Measurements from ENCODE around the gene ACSM6. TPM values are rescaled to one million over a fixed set of nuclear protein-coding genes. Genes with fewer than 3 reads are reported as not detected.
A peak's percentile ranks its signal among the peaks of the same experiment; 100 is the strongest.

The ACSM6 gene
- total RNA-seq, 1 experiment from 2014 or later, result not detected

DNA sequence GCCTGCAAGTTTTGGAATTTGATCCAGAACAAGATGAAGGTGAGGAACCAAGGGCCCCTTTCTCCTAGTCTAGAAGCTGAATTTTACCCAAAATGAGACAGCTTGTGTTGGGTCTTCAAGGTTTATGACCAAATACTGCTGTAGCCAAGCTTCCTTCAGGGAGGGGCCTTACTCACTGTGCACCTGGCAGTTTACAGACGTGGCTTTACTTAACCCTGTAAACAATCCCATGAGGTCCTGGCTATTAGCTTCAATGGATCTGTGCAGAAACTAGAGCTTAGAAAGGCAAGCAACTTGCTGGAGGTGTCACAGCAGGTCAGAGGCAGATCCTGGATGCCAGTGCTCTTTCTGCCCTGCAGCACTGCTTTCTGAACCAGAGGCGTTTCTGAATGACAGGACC lies 50.1 kb downstream of the ACSM6 start:
- BruUV-seq (replicated peaks), result no TSS peak
- no peaks in the 10 kb centered on the region for H3K27me3 Mint-ChIP-seq (ENCODE audit: unreplicated experiment)
- CTCF ChIA-PET, result interaction anchor here (0.6 to 1.5 kb wide), 2 partner anchors 118 to 282 kb away, joined by 3 to 4 read pairs; no protein-coding TSS in a partner anchor
- H3K4me3 Mint-ChIP-seq (ENCODE audit: low read depth, unreplicated experiment), result no peak overlapping the region
- intact Hi-C loops (cut with micrococcal nuclease; ENCODE audit: unreplicated experiment), result loop anchor here (10.0 kb wide), 1 partner anchor 109 kb away; no protein-coding TSS in a partner anchor
- TF ChIP-seq, protein P1, sequence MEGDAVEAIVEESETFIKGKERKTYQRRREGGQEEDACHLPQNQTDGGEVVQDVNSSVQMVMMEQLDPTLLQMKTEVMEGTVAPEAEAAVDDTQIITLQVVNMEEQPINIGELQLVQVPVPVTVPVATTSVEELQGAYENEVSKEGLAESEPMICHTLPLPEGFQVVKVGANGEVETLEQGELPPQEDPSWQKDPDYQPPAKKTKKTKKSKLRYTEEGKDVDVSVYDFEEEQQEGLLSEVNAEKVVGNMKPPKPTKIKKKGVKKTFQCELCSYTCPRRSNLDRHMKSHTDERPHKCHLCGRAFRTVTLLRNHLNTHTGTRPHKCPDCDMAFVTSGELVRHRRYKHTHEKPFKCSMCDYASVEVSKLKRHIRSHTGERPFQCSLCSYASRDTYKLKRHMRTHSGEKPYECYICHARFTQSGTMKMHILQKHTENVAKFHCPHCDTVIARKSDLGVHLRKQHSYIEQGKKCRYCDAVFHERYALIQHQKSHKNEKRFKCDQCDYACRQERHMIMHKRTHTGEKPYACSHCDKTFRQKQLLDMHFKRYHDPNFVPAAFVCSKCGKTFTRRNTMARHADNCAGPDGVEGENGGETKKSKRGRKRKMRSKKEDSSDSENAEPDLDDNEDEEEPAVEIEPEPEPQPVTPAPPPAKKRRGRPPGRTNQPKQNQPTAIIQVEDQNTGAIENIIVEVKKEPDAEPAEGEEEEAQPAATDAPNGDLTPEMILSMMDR (IDR thresholded peaks at IDR 0.05; ENCODE audit: unreplicated experiment), result no peak
- peaks cover 27% of the 10 kb centered on the region for H3K4me1 Mint-ChIP-seq (ENCODE audit: low read depth, unreplicated experiment)
- no peaks in the 10 kb centered on the region for H3K9me3 Mint-ChIP-seq (ENCODE audit: low read depth, unreplicated experiment)
- DNase-seq, result no peak
- H3K27ac Mint-ChIP-seq (ENCODE audit: unreplicated experiment), result no peak overlapping the region
- H3K36me3 Mint-ChIP-seq (ENCODE audit: insufficient read depth, unreplicated experiment), result peaks cover 3% of the 10 kb centered on the region

DNA sequence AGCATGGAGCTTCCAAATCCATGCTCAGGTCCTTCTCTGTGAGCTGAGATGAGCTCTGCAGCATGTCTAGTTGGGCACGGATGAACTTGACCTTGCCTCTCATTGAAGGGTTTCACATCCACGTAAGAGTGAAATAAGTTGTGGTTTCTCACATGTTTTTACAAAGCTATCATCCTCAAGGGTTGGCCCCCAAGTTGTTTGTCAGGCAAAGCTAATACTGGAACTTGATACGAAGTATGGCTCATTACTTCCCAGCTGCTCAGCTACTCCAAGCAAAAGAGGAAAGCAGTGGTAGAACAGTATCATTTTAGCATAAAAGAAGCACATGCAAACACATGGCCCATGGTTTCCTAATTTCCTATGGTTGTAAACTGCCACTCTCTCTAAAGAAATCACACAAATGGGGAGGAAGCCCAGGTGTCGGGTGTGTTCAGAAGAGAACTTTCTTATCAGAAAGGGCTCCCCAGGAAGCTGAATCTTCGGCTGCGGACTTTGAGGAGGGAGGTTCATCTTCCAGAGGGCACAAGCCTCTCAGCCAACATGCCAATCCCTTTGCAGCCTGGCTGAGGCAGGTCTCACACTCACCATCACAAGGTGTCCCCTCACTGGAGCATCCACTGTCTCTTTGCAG lies 51.5 kb downstream of the ACSM6 start:
- Mint-ChIP-seq H3K4me1 (ENCODE audit: low read depth, unreplicated experiment) (peaks cover 35% of the 10 kb centered on the region), H3K27me3 (ENCODE audit: unreplicated experiment) (no peaks in the 10 kb centered on the region), H3K9me3 (ENCODE audit: low read depth, unreplicated experiment) (no peaks in the 10 kb centered on the region), H3K4me3 (ENCODE audit: low read depth, unreplicated experiment) (no peak overlapping the region), H3K27ac (ENCODE audit: unreplicated experiment) (no peak overlapping the region), H3K36me3 (ENCODE audit: insufficient read depth, unreplicated experiment) (peaks cover 3% of the 10 kb centered on the region)
- intact Hi-C loops (cut with micrococcal nuclease; ENCODE audit: unreplicated experiment), result loop anchor here (1.0 to 10.0 kb wide), 5 partner anchors 62 to 618 kb away; no protein-coding TSS in a partner anchor
- TF ChIP-seq, protein P1 (IDR thresholded peaks at IDR 0.05; ENCODE audit: unreplicated experiment), result no peak
- no TSS peak for BruUV-seq (replicated peaks)
- CTCF ChIA-PET, result interaction anchor here (1.7 to 2.9 kb wide), 2 partner anchors 19 to 119 kb away, joined by 8 to 38 read pairs; no protein-coding TSS in a partner anchor
- no peak for DNase-seq

DNA sequence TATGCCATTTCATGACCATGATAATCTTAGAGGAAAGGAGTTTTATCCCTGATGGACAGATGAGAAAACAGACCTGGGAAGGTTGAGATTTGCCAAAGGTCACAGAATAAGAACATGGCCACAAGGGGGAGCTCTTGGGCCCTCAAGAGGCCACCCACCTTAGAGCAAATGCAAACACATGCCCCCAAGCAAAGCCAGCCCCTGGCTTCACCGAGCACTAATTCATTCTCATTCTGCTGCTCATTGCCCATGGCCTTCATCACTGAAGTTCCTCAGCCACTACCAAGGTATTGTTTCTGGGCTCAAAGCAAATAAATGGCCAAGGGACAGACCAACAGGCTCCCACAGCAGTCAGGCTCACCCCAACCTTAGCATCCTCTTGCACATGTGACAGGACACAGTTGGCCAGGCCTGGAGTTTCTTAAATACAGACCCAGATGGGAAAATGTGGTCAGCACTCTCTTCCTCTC lies 52.6 kb downstream of the ACSM6 start:
- no peak overlapping the region for H3K4me3 Mint-ChIP-seq (ENCODE audit: low read depth, unreplicated experiment)
- no TSS peak for BruUV-seq (replicated peaks)
- H3K27me3 Mint-ChIP-seq (ENCODE audit: unreplicated experiment), result no peaks in the 10 kb centered on the region
- no peaks in the 10 kb centered on the region for H3K9me3 Mint-ChIP-seq (ENCODE audit: low read depth, unreplicated experiment)
- CTCF ChIA-PET, result interaction anchor here (1.0 to 2.9 kb wide), 4 partner anchors 18 to 118 kb away, joined by 3 to 38 read pairs (median 6); no protein-coding TSS in a partner anchor
- TF ChIP-seq, protein P1 (IDR thresholded peaks at IDR 0.05; ENCODE audit: unreplicated experiment), result peak; percentile 68
- H3K36me3 Mint-ChIP-seq (ENCODE audit: insufficient read depth, unreplicated experiment), result peaks cover 3% of the 10 kb centered on the region
- intact Hi-C loops (cut with micrococcal nuclease; ENCODE audit: unreplicated experiment), result loop anchor here (1.0 to 10.0 kb wide), 5 partner anchors 61 to 619 kb away; no protein-coding TSS in a partner anchor
- DNase-seq, result peak; percentile 65
- peaks cover 35% of the 10 kb centered on the region for H3K4me1 Mint-ChIP-seq (ENCODE audit: low read depth, unreplicated experiment)
- H3K27ac Mint-ChIP-seq (ENCODE audit: unreplicated experiment), result no peak overlapping the region

- no peak for DNase-seq
- CTCF ChIA-PET, result interaction anchor here (0.8 to 2.9 kb wide), 5 partner anchors 17 to 117 kb away, joined by 3 to 38 read pairs (median 4); no protein-coding TSS in a partner anchor
- Mint-ChIP-seq H3K4me1 (ENCODE audit: low read depth, unreplicated experiment) (peaks cover 35% of the 10 kb centered on the region), H3K9me3 (ENCODE audit: low read depth, unreplicated experiment) (no peaks in the 10 kb centered on the region), H3K27ac (ENCODE audit: unreplicated experiment) (no peak overlapping the region), H3K36me3 (ENCODE audit: insufficient read depth, unreplicated experiment) (peaks cover 3% of the 10 kb centered on the region), H3K4me3 (ENCODE audit: low read depth, unreplicated experiment) (no peak overlapping the region), H3K27me3 (ENCODE audit: unreplicated experiment) (no peaks in the 10 kb centered on the region)
- no TSS peak for BruUV-seq (replicated peaks)
- TF ChIP-seq, protein P1 (IDR thresholded peaks at IDR 0.05; ENCODE audit: unreplicated experiment), result no peak
- intact Hi-C loops (cut with micrococcal nuclease; ENCODE audit: unreplicated experiment), result loop anchor here (5.0 to 10.0 kb wide), 4 partner anchors 60 to 620 kb away; no protein-coding TSS in a partner anchor
These were observed 53.3 kb downstream of the ACSM6 start for GRCh38 chr10:95247200-95247880.

All from Calu3 (cell line).